ENCODE data around the gene RTP5. TPM values are rescaled to one million over a fixed set of nuclear protein-coding genes. Genes with fewer than 3 reads are reported as not detected.

Gene RTP5
- total and polyA plus RNA-seq, 8 donors: 0.02 to 0.19 TPM; not detected in 6

GRCh38 chr2:241885291-241885945 lies 15.9 kb downstream of the RTP5 start:
- FAIRE-seq: no peak
- peak overlapping the region; percentile 23 to 97 (median 96) for H3K27ac ChIP-seq
- H3K4me1 ChIP-seq: peaks cover 7 to 22% (median 12%) of the 10 kb centered on the region in 3 donors
- 43 to 44% methylated on average over 16 of the region's 16 CpGs for WGBS, 2 donors
- no peaks in the 10 kb centered on the region for H3K9me3 ChIP-seq
- TF ChIP-seq CTCF (IDR thresholded peaks at IDR 0.05): no peak
- H3K36me3 ChIP-seq: no peaks in the 10 kb centered on the region
- DNase-seq: peak in 3 of 6 donors; percentile 46 to 82 (median 51)
- no peak for ATAC-seq
- intact Hi-C loops (cut with DNase I): no loop called here
- peak overlapping the region in 2 of 4 donors; percentile 38 to 60 for H3K4me3 ChIP-seq
- H3K27me3 ChIP-seq: no peaks in the 10 kb centered on the region

GRCh38 chr2:241885946-241886643 lies 16.6 kb downstream of the RTP5 start:
- no peak for FAIRE-seq
- Histone ChIP-seq H3K27me3 (no peaks in the 10 kb centered on the region), H3K4me3 (peak overlapping the region in 1 of 4 donors; percentile 60), H3K9me3 (no peaks in the 10 kb centered on the region), H3K27ac (peak overlapping the region; percentile 23 to 97 (median 96)), H3K4me1 (peaks cover 13 to 24% (median 19%) of the 10 kb centered on the region in 3 donors), H3K36me3 (no peaks in the 10 kb centered on the region)
- no peak for TF ChIP-seq CTCF (IDR thresholded peaks at IDR 0.05)
- peak in 1 of 4 donors; percentile 8 for ATAC-seq
- DNase-seq: peak in 5 of 6 donors; percentile 48 to 67 (median 57)
- WGBS, 2 donors: 33 to 39% methylated on average over 15 of the region's 15 CpGs
- intact Hi-C loops (cut with DNase I): no loop called here

- no peak for TF ChIP-seq CTCF (IDR thresholded peaks at IDR 0.05)
- H3K4me1 ChIP-seq: peaks cover 22 to 31% (median 27%) of the 10 kb centered on the region in 3 donors
Measured at GRCh38 chr2:241886840-241887447, 17.4 kb downstream of the RTP5 start.

GRCh38 chr2:241887806-241888522 lies 18.4 kb downstream of the RTP5 start:
- FAIRE-seq (no peak), ATAC-seq (no peak), DNase-seq (peak in 2 of 6 donors; percentile 31 to 65)
- intact Hi-C loops (cut with DNase I): no loop called here
- Histone ChIP-seq H3K27me3 (no peaks in the 10 kb centered on the region), H3K27ac (no peak overlapping the region), H3K9me3 (no peaks in the 10 kb centered on the region), H3K4me3 (no peak overlapping the region), H3K4me1 (peaks cover 32 to 37% (median 32%) of the 10 kb centered on the region in 3 donors), H3K36me3 (no peaks in the 10 kb centered on the region)
- WGBS, 2 donors: 93 to 96% methylated on average over 21 to 22 of the region's 24 CpGs
- no peak for TF ChIP-seq CTCF (IDR thresholded peaks at IDR 0.05)

More at GRCh38 chr2:241886840-241887447, 17.4 kb downstream of the RTP5 start:
- H3K36me3 ChIP-seq: no peaks in the 10 kb centered on the region
- intact Hi-C loops (cut with DNase I): no loop called here
- peak in 2 of 6 donors; percentile 40 to 45 for DNase-seq
- no peaks in the 10 kb centered on the region for H3K9me3 ChIP-seq
- H3K27me3 ChIP-seq: no peaks in the 10 kb centered on the region
- 93% methylated on average over 19 of the region's 19 CpGs for WGBS, 2 donors
- no peak overlapping the region for H3K4me3 ChIP-seq
- ATAC-seq: no peak
- no peak for FAIRE-seq
- peak overlapping the region in 2 of 4 donors; percentile 96 for H3K27ac ChIP-seq
